ENCODE results near the gene PCAT6.
"Not testable (repeated sequence)": the region's sequence is repeated elsewhere in the genome, so short reads cannot be mapped to it uniquely, and the experiment has no call there.

The PCAT6 gene

DNA sequence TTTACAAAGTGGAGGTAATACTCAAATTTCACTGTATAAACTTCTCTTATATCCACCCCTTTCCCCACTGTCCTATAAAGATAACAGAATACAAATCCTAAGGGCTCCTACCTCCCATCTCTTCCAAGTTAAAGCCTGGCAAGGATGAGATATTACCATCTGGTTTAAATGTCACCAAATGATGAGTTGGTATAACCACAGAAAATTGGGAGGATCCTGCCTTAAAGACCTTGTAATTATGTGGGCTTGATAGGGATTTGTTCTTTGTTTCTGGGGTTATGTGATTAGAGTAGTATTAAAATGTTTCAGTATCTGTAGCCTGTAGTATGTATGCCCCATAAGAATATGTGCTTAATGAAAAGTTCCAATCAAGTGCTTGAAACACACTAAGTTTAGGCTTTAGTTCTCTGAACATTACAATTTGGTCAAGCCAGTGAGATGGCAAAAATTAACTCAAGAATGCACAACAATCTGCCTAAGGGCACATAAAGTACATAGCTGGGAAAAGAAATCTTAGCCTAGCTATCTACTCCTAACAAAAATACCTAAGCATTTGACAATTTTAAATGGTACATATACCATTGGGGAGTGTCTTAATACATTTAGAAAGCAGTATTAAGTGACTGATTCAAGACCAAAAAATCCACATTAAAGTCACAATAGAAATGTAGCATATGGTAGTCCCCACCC lies 16.6 kb upstream of the PCAT6 start:
- Histone ChIP-seq H2BK15ac (ENCODE audit: low read length) (no peak overlapping the region), H3K27me3 (ENCODE audit: control insufficient read depth in 3 of 3, insufficient read depth in 3 of 3, low read depth in 1 of 3, low read length in 3 of 3) (no peaks in the 10 kb centered on the region), H2BK12ac (ENCODE audit: low read length) (no peak overlapping the region), H3K9me3 (replicated peaks in 1 of 2; ENCODE audit: control insufficient read depth in 2 of 2, insufficient read depth in 1 of 2, low read depth in 1 of 2, low read length in 2 of 2) (no peaks in the 10 kb centered on the region), H3K14ac (ENCODE audit: low read length) (no peak overlapping the region), H2AK5ac (ENCODE audit: low read depth, low read length) (no peak overlapping the region), H2BK5ac (ENCODE audit: low read length) (no peak overlapping the region), H4K91ac (ENCODE audit: low read depth, low read length, poor library complexity) (no peak overlapping the region), H3K18ac (ENCODE audit: low read length) (no peak overlapping the region), H3K79me1 (ENCODE audit: low read depth, low read length) (peaks cover 10% of the 10 kb centered on the region), H3K9ac (ENCODE audit: low read depth, low read length, poor library complexity) (no peak overlapping the region), H3K4ac (ENCODE audit: low read length) (no peak overlapping the region), H3K4me2 (ENCODE audit: insufficient read depth, low read length, poor library complexity, severe bottlenecking) (no peak overlapping the region), H3K4me1 (ENCODE audit: control insufficient read depth in 2 of 2, insufficient read depth in 1 of 2, low read depth in 1 of 2, low read length in 2 of 2) (peaks cover 0 to 2% of the 10 kb centered on the region in 2 donors), H3K23ac (ENCODE audit: low read depth, low read length, poor library complexity) (no peak overlapping the region), H3K4me3 (ENCODE audit: low read length in 2 of 2) (no peak overlapping the region), H3K27ac (replicated peaks; ENCODE audit: low read length) (no peak overlapping the region), H2AFZ (ENCODE audit: low read length) (no peak overlapping the region), H4K8ac (ENCODE audit: low read depth, low read length) (no peak overlapping the region), H2BK120ac (ENCODE audit: low read depth, low read length) (no peak overlapping the region), H3K36me3 (replicated peaks in 1 of 2; ENCODE audit: control insufficient read depth in 2 of 2, insufficient read depth in 2 of 2, low read length in 2 of 2) (peaks cover 9 to 46% of the 10 kb centered on the region in 2 donors)
- no peak for DNase-seq (ENCODE audit: low spot score)

GRCh38 chr1:202794931-202795330 lies 15.8 kb upstream of the PCAT6 start:
- H2BK15ac ChIP-seq (ENCODE audit: low read length); H4K91ac ChIP-seq (ENCODE audit: low read depth, low read length, poor library complexity); H3K23ac ChIP-seq (ENCODE audit: low read depth, low read length, poor library complexity); H3K9ac ChIP-seq (ENCODE audit: low read depth, low read length, poor library complexity); H2BK120ac ChIP-seq (ENCODE audit: low read depth, low read length); H3K27me3 ChIP-seq (ENCODE audit: control insufficient read depth in 3 of 3, insufficient read depth in 3 of 3, low read depth in 1 of 3, low read length in 3 of 3); DNase-seq (ENCODE audit: low spot score); H3K9me3 ChIP-seq (replicated peaks in 1 of 2; ENCODE audit: control insufficient read depth in 2 of 2, insufficient read depth in 1 of 2, low read depth in 1 of 2, low read length in 2 of 2); H3K4me1 ChIP-seq (ENCODE audit: control insufficient read depth in 2 of 2, insufficient read depth in 1 of 2, low read depth in 1 of 2, low read length in 2 of 2); H3K4me2 ChIP-seq (ENCODE audit: insufficient read depth, low read length, poor library complexity, severe bottlenecking); H3K18ac ChIP-seq (ENCODE audit: low read length); H3K79me1 ChIP-seq (ENCODE audit: low read depth, low read length); H3K4ac ChIP-seq (ENCODE audit: low read length); H3K4me3 ChIP-seq (ENCODE audit: low read length in 2 of 2); H2BK12ac ChIP-seq (ENCODE audit: low read length); H2AK5ac ChIP-seq (ENCODE audit: low read depth, low read length); H2AFZ ChIP-seq (ENCODE audit: low read length); H2BK5ac ChIP-seq (ENCODE audit: low read length); H4K8ac ChIP-seq (ENCODE audit: low read depth, low read length); H3K14ac ChIP-seq (ENCODE audit: low read length); H3K27ac ChIP-seq (replicated peaks; ENCODE audit: low read length): not testable (repeated sequence)
- peaks cover 9 to 49% of the 10 kb centered on the region in 2 donors for H3K36me3 ChIP-seq (replicated peaks in 1 of 2; ENCODE audit: control insufficient read depth in 2 of 2, insufficient read depth in 2 of 2, low read length in 2 of 2)
- no CpG with 5 or more reads among the region's 6 CpGs for WGBS, 2 donors (ENCODE audit: extremely low coverage in 2 of 2, insufficient read length in 2 of 2, insufficient replicate concordance in 1 of 2)

DNA sequence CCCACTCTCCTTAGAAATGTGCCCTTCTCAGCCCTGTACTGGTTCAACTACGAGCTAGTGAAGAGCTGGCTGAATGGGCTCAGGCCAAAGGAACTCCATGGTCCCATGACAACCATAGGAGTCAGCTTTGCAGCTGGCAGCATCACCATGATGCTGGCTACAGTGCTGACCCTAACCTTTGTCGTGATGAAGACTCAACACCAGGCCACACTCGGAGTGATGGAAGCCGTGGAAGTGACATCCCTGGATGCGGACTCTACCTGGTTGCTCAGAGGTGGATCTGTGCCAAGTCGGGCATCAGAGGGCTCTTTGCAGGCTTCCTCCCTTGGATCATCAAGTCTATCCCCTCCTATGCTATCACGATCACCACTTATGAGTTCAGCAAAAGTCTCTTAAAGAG lies 14.1 kb upstream of the PCAT6 start:
- peaks cover 13 to 56% of the 10 kb centered on the region in 2 donors for H3K36me3 ChIP-seq (replicated peaks in 1 of 2; ENCODE audit: control insufficient read depth in 2 of 2, insufficient read depth in 2 of 2, low read length in 2 of 2)
- no CpG with 5 or more reads among the region's 7 CpGs for WGBS, 2 donors (ENCODE audit: extremely low coverage in 2 of 2, insufficient read length in 2 of 2, insufficient replicate concordance in 1 of 2)

DNA sequence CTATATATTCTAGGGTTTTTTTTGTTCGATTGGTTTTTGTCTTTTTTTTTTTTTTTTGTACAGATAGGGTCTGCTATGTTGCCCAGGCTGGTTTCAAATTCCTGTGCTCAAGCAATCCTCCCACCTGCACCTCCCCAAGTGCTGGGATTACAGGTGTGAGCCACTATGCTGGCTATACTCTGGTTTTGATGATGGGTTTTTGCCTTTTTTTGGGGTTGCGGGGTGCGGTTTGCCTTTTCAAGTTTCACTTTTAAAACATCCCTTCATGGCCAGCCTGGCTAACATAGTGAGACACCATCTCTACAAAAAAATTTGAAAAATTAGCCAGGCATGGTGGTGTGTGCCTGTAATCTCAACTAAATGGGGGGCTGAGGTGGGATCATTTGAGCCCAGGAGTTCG lies 12.5 kb upstream of the PCAT6 start:
- H3K4me3 ChIP-seq (ENCODE audit: low read length in 2 of 2): no peak overlapping the region
- no peak overlapping the region for H4K8ac ChIP-seq (ENCODE audit: low read depth, low read length)
- H3K4me1 ChIP-seq (ENCODE audit: control insufficient read depth in 2 of 2, insufficient read depth in 1 of 2, low read depth in 1 of 2, low read length in 2 of 2): peaks cover 0 to 4% of the 10 kb centered on the region in 2 donors
- H2AFZ ChIP-seq (ENCODE audit: low read length): no peak overlapping the region
- H4K91ac ChIP-seq (ENCODE audit: low read depth, low read length, poor library complexity): no peak overlapping the region
- no peak overlapping the region for H3K9ac ChIP-seq (ENCODE audit: low read depth, low read length, poor library complexity)
- H2BK5ac ChIP-seq (ENCODE audit: low read length): no peak overlapping the region
- H3K27ac ChIP-seq (replicated peaks; ENCODE audit: low read length): no peak overlapping the region
- H3K36me3 ChIP-seq (replicated peaks in 1 of 2; ENCODE audit: control insufficient read depth in 2 of 2, insufficient read depth in 2 of 2, low read length in 2 of 2): peaks cover 13 to 54% of the 10 kb centered on the region in 2 donors
- no peak overlapping the region for H2BK12ac ChIP-seq (ENCODE audit: low read length)
- H3K4ac ChIP-seq (ENCODE audit: low read length): no peak overlapping the region
- peaks cover 11% of the 10 kb centered on the region for H3K79me1 ChIP-seq (ENCODE audit: low read depth, low read length)
- peaks cover 0 to 4% of the 10 kb centered on the region in 2 donors for H3K9me3 ChIP-seq (replicated peaks in 1 of 2; ENCODE audit: control insufficient read depth in 2 of 2, insufficient read depth in 1 of 2, low read depth in 1 of 2, low read length in 2 of 2)
- no peak overlapping the region for H2BK15ac ChIP-seq (ENCODE audit: low read length)
- H3K27me3 ChIP-seq (ENCODE audit: control insufficient read depth in 3 of 3, insufficient read depth in 3 of 3, low read depth in 1 of 3, low read length in 3 of 3): no peaks in the 10 kb centered on the region
- H3K14ac ChIP-seq (ENCODE audit: low read length): no peak overlapping the region
- no peak overlapping the region for H3K23ac ChIP-seq (ENCODE audit: low read depth, low read length, poor library complexity)
- no peak overlapping the region for H2BK120ac ChIP-seq (ENCODE audit: low read depth, low read length)
- no peak overlapping the region for H2AK5ac ChIP-seq (ENCODE audit: low read depth, low read length)
- no CpG with 5 or more reads among the region's 4 CpGs for WGBS, 2 donors (ENCODE audit: extremely low coverage in 2 of 2, insufficient read length in 2 of 2, insufficient replicate concordance in 1 of 2)
- H3K4me2 ChIP-seq (ENCODE audit: insufficient read depth, low read length, poor library complexity, severe bottlenecking): no peak overlapping the region
- DNase-seq (ENCODE audit: low spot score): no peak
- no peak overlapping the region for H3K18ac ChIP-seq (ENCODE audit: low read length)

More for the DNA sequence above, 14.1 kb upstream of the PCAT6 start:
- Histone ChIP-seq H3K14ac (ENCODE audit: low read length) (no peak overlapping the region), H3K23ac (ENCODE audit: low read depth, low read length, poor library complexity) (no peak overlapping the region), H2AK5ac (ENCODE audit: low read depth, low read length) (no peak overlapping the region), H3K18ac (ENCODE audit: low read length) (no peak overlapping the region), H3K4me3 (ENCODE audit: low read length in 2 of 2) (no peak overlapping the region), H3K9ac (ENCODE audit: low read depth, low read length, poor library complexity) (no peak overlapping the region), H4K8ac (ENCODE audit: low read depth, low read length) (no peak overlapping the region), H4K91ac (ENCODE audit: low read depth, low read length, poor library complexity) (no peak overlapping the region), H2AFZ (ENCODE audit: low read length) (no peak overlapping the region), H3K9me3 (replicated peaks in 1 of 2; ENCODE audit: control insufficient read depth in 2 of 2, insufficient read depth in 1 of 2, low read depth in 1 of 2, low read length in 2 of 2) (no peaks in the 10 kb centered on the region), H3K27ac (replicated peaks; ENCODE audit: low read length) (no peak overlapping the region), H3K27me3 (ENCODE audit: control insufficient read depth in 3 of 3, insufficient read depth in 3 of 3, low read depth in 1 of 3, low read length in 3 of 3) (no peaks in the 10 kb centered on the region), H2BK12ac (ENCODE audit: low read length) (no peak overlapping the region), H2BK5ac (ENCODE audit: low read length) (no peak overlapping the region), H3K79me1 (ENCODE audit: low read depth, low read length) (peaks cover 11% of the 10 kb centered on the region), H3K4ac (ENCODE audit: low read length) (no peak overlapping the region), H2BK120ac (ENCODE audit: low read depth, low read length) (no peak overlapping the region), H2BK15ac (ENCODE audit: low read length) (no peak overlapping the region), H3K4me2 (ENCODE audit: insufficient read depth, low read length, poor library complexity, severe bottlenecking) (no peak overlapping the region), H3K4me1 (ENCODE audit: control insufficient read depth in 2 of 2, insufficient read depth in 1 of 2, low read depth in 1 of 2, low read length in 2 of 2) (peaks cover 0 to 4% of the 10 kb centered on the region in 2 donors)
- DNase-seq (ENCODE audit: low spot score): no peak

Data from neuronal stem cell (in vitro differentiated cells).